ENCODE data around the gene NOSTRIN. TPM values are rescaled to one million over a fixed set of nuclear protein-coding genes. Genes with fewer than 3 reads are reported as not detected.

Gene NOSTRIN
- total and polyA plus RNA-seq, 2 of the 8 experiments (the other 6 are each of a cell fraction or from before 2014, with no cell fraction given) = not detected

DNA sequence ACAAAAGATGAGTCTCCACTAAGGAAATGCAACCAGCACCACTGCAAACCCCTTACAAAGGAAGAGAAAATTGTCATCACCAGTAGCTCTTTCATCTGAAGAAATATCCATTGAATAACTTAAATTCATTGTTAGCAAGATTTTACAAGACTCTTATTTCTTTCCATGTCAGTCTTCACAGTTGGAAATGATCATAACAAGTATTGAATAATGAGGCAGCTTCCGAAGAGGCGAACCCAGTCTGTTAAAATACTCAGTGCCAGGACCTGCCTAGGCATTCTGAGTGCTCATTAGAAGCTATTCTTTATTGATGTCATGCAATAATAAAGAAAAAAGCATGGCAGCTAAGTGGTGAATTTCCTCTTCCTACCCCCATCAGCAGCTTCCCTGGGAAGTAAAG is 33.5 kb downstream of the NOSTRIN start:
- H3K27ac ChIP-seq (ENCODE audit: low read depth, low read length) = no peak overlapping the region
- no peak overlapping the region for H4K5ac ChIP-seq (ENCODE audit: insufficient read length, low read depth, low read length)
- H2BK20ac ChIP-seq (ENCODE audit: low read length) = no peak overlapping the region
- no peaks in the 10 kb centered on the region; a peak in 1 of 4 replicates for H3K9me3 ChIP-seq (ENCODE audit: insufficient read depth in 2 of 2, low read depth in 1 of 2, low read length in 1 of 2)
- H3K4ac ChIP-seq (replicated peaks; ENCODE audit: insufficient read length, low read depth, low read length) = no peak overlapping the region
- ChIA-PET CTCF (ENCODE audit: partially characterized antibody) (interaction anchor here (0.7 to 2.2 kb wide), 5 partner anchors 11 to 488 kb away, joined by 3 to 8 read pairs (median 5); no protein-coding TSS in a partner anchor), POLR2A (ENCODE audit: partially characterized antibody) (interaction anchor here (0.6 kb wide), 1 partner anchor 15 kb away, joined by 3 read pairs; no protein-coding TSS in a partner anchor)
- no peaks in the 10 kb centered on the region for H4K20me1 ChIP-seq (replicated peaks in 1 of 2; ENCODE audit: control insufficient read depth in 1 of 2, insufficient read depth in 2 of 2, low read length in 2 of 2)
- H3K23ac ChIP-seq (ENCODE audit: insufficient read length) = no peak overlapping the region
- H3K4me1 ChIP-seq (replicated peaks in 1 of 4; ENCODE audit: control insufficient read depth in 3 of 4, insufficient read depth in 4 of 4, low read length in 3 of 4) = no peaks in the 10 kb centered on the region
- H2AK5ac ChIP-seq (ENCODE audit: low read depth, low read length) = no peak overlapping the region
- H3K18ac ChIP-seq (ENCODE audit: extremely low read depth, low read length) = no peak overlapping the region
- no peak overlapping the region for H3K4me3 ChIP-seq (ENCODE audit: extremely low read depth in 1 of 4, insufficient read depth in 2 of 4, low read depth in 3 of 4, low read length in 4 of 4)
- no peak overlapping the region for H2BK5ac ChIP-seq (ENCODE audit: low read depth, low read length)
- no peaks in the 10 kb centered on the region for H3K79me1 ChIP-seq (ENCODE audit: low read depth, low read length)
- no peak overlapping the region for H3K14ac ChIP-seq (ENCODE audit: insufficient read length)
- no peak for DNase-seq (ENCODE audit: low read depth in 1 of 2, low spot score in 2 of 2)
- no peak overlapping the region for H2AFZ ChIP-seq (ENCODE audit: low read length)
- no peak overlapping the region for H2BK12ac ChIP-seq (ENCODE audit: low read depth, low read length)
- no peak overlapping the region for H4K8ac ChIP-seq (ENCODE audit: extremely low read depth, insufficient read depth, low read length)
- H3K27me3 ChIP-seq (replicated peaks in 1 of 4; ENCODE audit: control insufficient read depth in 3 of 4, extremely low read depth in 1 of 4, insufficient read depth in 3 of 4, low read length in 3 of 4) = no peaks in the 10 kb centered on the region
- TF ChIP-seq POLR2AphosphoS5 (IDR thresholded peaks at IDR 0.05; ENCODE audit: low read depth, low read length) (no peak), BCL11A (IDR thresholded peaks at IDR 0.05; ENCODE audit: low read depth in 2 of 2, low read length in 2 of 2) (no peak), MAX (IDR thresholded peaks at IDR 0.05) (no peak), CBX5 (IDR thresholded peaks at IDR 0.05; ENCODE audit: low read depth, low read length) (no peak), BACH1 (IDR thresholded peaks at IDR 0.05; ENCODE audit: low read length) (no peak), PHF8 (conservative IDR thresholded peaks at IDR 0.05; ENCODE audit: low read depth, low read length) (no peak), POU5F1 (IDR thresholded peaks at IDR 0.05; ENCODE audit: low read depth, low read length) (no peak), RXRA (IDR thresholded peaks at IDR 0.05; ENCODE audit: insufficient read depth, low read depth, low read length) (no peak), EGR1 (IDR thresholded peaks at IDR 0.05; ENCODE audit: borderline replicate concordance, low read depth, low read length) (no peak), GABPA (IDR thresholded peaks at IDR 0.05; ENCODE audit: borderline replicate concordance, insufficient read depth, low read length) (no peak), HDAC6 (IDR thresholded peaks at IDR 0.05; ENCODE audit: low read depth, low read length) (no peak), CEBPB (IDR thresholded peaks at IDR 0.05; ENCODE audit: low read depth, low read length) (no peak)
- H2BK15ac ChIP-seq (ENCODE audit: low read length) = no peak overlapping the region
- no peak overlapping the region for H3K4me2 ChIP-seq (ENCODE audit: insufficient read depth in 1 of 2, low read depth in 2 of 2, low read length in 2 of 2)
- no peak overlapping the region for H3K56ac ChIP-seq (replicated peaks; ENCODE audit: insufficient read length, low read depth, low read length)
- no peaks in the 10 kb centered on the region for H3K79me2 ChIP-seq (ENCODE audit: control insufficient read depth in 1 of 2, insufficient read depth in 2 of 2, low read length in 2 of 2)
- H2BK120ac ChIP-seq (replicated peaks; ENCODE audit: low read depth, low read length) = no peak overlapping the region
- H3K36me3 ChIP-seq (ENCODE audit: control insufficient read depth in 2 of 4, insufficient read depth in 4 of 4, low read length in 3 of 4) = no peaks in the 10 kb centered on the region
- no peaks in the 10 kb centered on the region for H3K23me2 ChIP-seq (ENCODE audit: low read depth, low read length)
- WGBS, 2 experiments (ENCODE audit: extremely low coverage in 1 of 2, insufficient coverage in 1 of 2, insufficient read length in 1 of 2, insufficient replicate concordance in 2 of 2, low coverage in 1 of 2, low lambda C conversion rate in 2 of 2, missing lambda C conversion rate in 1 of 2) = 86% methylated on average over 2 of the region's 2 CpGs; no CpG with 5 or more reads in 1 of the 2 experiments
- no peak overlapping the region for H4K91ac ChIP-seq (replicated peaks; ENCODE audit: insufficient read length, low read length)
- no peak for FAIRE-seq
- no peak overlapping the region for H3K9ac ChIP-seq (replicated peaks in 1 of 4; ENCODE audit: extremely low read depth in 1 of 4, low read depth in 3 of 4, low read length in 3 of 4)

Measured in H1 (cell line).